ENCODE results near the gene ADAMTSL4. TPM values are rescaled to one million over a fixed set of nuclear protein-coding genes. Genes with fewer than 3 reads are reported as not detected.
"Not testable (repeated sequence)": the region's sequence is repeated elsewhere in the genome, so short reads cannot be mapped to it uniquely, and the experiment has no call there.

ADAMTSL4 gene
- total and polyA plus RNA-seq, 12 donors: 1.7 to 34.4 (median 9.2) TPM

GRCh38 chr1:150603711-150604110 is 54.5 kb downstream of the ADAMTSL4 start:
- peak overlapping the region; percentile 78 to 96 (median 85) for H3K27ac ChIP-seq
- H3K27me3 ChIP-seq: no peaks in the 10 kb centered on the region
- H3K4me3 ChIP-seq: no peak overlapping the region
- H3K36me3 ChIP-seq (replicated peaks in 1 of 2): no peaks in the 10 kb centered on the region
- no peaks in the 10 kb centered on the region for H3K9me3 ChIP-seq (replicated peaks in 1 of 3)
- 89 to 92% (median 91%) methylated on average over 3 of the region's 3 CpGs for WGBS, 4 donors
- peaks cover 13 to 14% of the 10 kb centered on the region in 2 donors for H3K4me1 ChIP-seq (replicated peaks in 1 of 2)
- TF ChIP-seq POLR2A (IDR thresholded peaks at IDR 0.05) (no peak), CTCF (IDR thresholded peaks at IDR 0.05) (no peak)
- DNase-seq: no peak
- intact Hi-C loops (cut with DNase I): no loop called here

- no peaks in the 10 kb centered on the region for H3K36me3 ChIP-seq (replicated peaks in 1 of 2)
- H3K9me3 ChIP-seq (replicated peaks in 1 of 3): no peaks in the 10 kb centered on the region
- H3K27me3 ChIP-seq: no peaks in the 10 kb centered on the region
- H3K27ac ChIP-seq: peak overlapping the region; percentile 78 to 96 (median 85)
- intact Hi-C loops (cut with DNase I): no loop called here
- no peak overlapping the region for H3K4me3 ChIP-seq
- 83 to 91% (median 87%) methylated on average over 2 of the region's 2 CpGs for WGBS, 4 donors
- no peak for DNase-seq
- TF ChIP-seq POLR2A (IDR thresholded peaks at IDR 0.05): no peak
- TF ChIP-seq CTCF (IDR thresholded peaks at IDR 0.05): no peak
- peaks cover 13 to 16% of the 10 kb centered on the region in 2 donors for H3K4me1 ChIP-seq (replicated peaks in 1 of 2)
Measured at GRCh38 chr1:150604226-150604588, 55.0 kb downstream of the ADAMTSL4 start.

GRCh38 chr1:150605451-150605731 is 56.2 kb downstream of the ADAMTSL4 start:
- H3K27me3 ChIP-seq; DNase-seq; H3K9me3 ChIP-seq (replicated peaks in 1 of 3); H3K36me3 ChIP-seq (replicated peaks in 1 of 2); intact Hi-C loops (cut with DNase I); H3K4me3 ChIP-seq: not testable (repeated sequence)
- 88 to 97% (median 95%) methylated on average over 3 of the region's 3 CpGs for WGBS, 4 donors
- peak overlapping the region; percentile 82 to 96 (median 93) for H3K27ac ChIP-seq
- peaks cover 17 to 25% of the 10 kb centered on the region in 2 donors for H3K4me1 ChIP-seq (replicated peaks in 1 of 2)

- Histone ChIP-seq H3K4me1 (replicated peaks in 1 of 2) (peaks cover 21 to 32% of the 10 kb centered on the region in 2 donors), H3K4me3 (no peak overlapping the region), H3K27ac (peak overlapping the region in 2 of 5 donors; percentile 60 to 93), H3K27me3 (no peaks in the 10 kb centered on the region), H3K36me3 (replicated peaks in 1 of 2) (no peaks in the 10 kb centered on the region), H3K9me3 (replicated peaks in 1 of 3) (no peaks in the 10 kb centered on the region)
- intact Hi-C loops (cut with DNase I): no loop called here
- no peak for DNase-seq
- 94 to 99% (median 97%) methylated on average over 7 of the region's 7 CpGs for WGBS, 4 donors
- no peak for TF ChIP-seq POLR2A (IDR thresholded peaks at IDR 0.05)
- no peak for TF ChIP-seq CTCF (IDR thresholded peaks at IDR 0.05)
Measured at GRCh38 chr1:150606463-150607142, 57.4 kb downstream of the ADAMTSL4 start.

GRCh38 chr1:150609732-150610131 is 60.5 kb downstream of the ADAMTSL4 start:
- H3K27me3 ChIP-seq: no peaks in the 10 kb centered on the region
- no peak for DNase-seq
- no peaks in the 10 kb centered on the region for H3K9me3 ChIP-seq (replicated peaks in 1 of 3)
- H3K36me3 ChIP-seq (replicated peaks in 1 of 2): no peaks in the 10 kb centered on the region
- intact Hi-C loops (cut with DNase I): no loop called here
- peak overlapping the region in 4 of 5 donors; percentile 24 to 81 (median 44) for H3K27ac ChIP-seq
- 37 to 58% (median 55%) methylated on average over 2 of the region's 2 CpGs for WGBS, 4 donors
- H3K4me1 ChIP-seq (replicated peaks in 1 of 2): peaks cover 31 to 51% of the 10 kb centered on the region in 2 donors
- H3K4me3 ChIP-seq: no peak overlapping the region
- no peak for TF ChIP-seq CTCF (IDR thresholded peaks at IDR 0.05)
- TF ChIP-seq POLR2A (IDR thresholded peaks at IDR 0.05): no peak
